LHCN-M2 (cell line): ENCODE data around the gene TOP2A. TPM values are rescaled to one million over a fixed set of nuclear protein-coding genes. Genes with fewer than 3 reads are reported as not detected.

Experiments
- DNase-seq: peaks from one replicate; pipeline ENCODE4 v3.0.0-alpha.2; 2012; ENCODE audit warnings: low read depth
- total RNA-seq: library from RNA; depleted of rRNA; stranded (reverse); fragments of >200 nt; gene quantifications from 2 replicates; pipeline ENCODE4 v1.2.3, GENCODE V29; 2014

Gene TOP2A
- total RNA-seq, 1 experiment from 2014 or later: 349 TPM

- no peak for DNase-seq
Observed at GRCh38 chr17:40361063-40361924, 56.4 kb downstream of the TOP2A start.

GRCh38 chr17:40360091-40360490 lies 57.6 kb downstream of the TOP2A start:
- no peak for DNase-seq

GRCh38 chr17:40358323-40359038 lies 59.2 kb downstream of the TOP2A start:
- peak; percentile 74 for DNase-seq

- DNase-seq: no peak
Observed at GRCh38 chr17:40356990-40357881, 60.5 kb downstream of the TOP2A start.

DNA sequence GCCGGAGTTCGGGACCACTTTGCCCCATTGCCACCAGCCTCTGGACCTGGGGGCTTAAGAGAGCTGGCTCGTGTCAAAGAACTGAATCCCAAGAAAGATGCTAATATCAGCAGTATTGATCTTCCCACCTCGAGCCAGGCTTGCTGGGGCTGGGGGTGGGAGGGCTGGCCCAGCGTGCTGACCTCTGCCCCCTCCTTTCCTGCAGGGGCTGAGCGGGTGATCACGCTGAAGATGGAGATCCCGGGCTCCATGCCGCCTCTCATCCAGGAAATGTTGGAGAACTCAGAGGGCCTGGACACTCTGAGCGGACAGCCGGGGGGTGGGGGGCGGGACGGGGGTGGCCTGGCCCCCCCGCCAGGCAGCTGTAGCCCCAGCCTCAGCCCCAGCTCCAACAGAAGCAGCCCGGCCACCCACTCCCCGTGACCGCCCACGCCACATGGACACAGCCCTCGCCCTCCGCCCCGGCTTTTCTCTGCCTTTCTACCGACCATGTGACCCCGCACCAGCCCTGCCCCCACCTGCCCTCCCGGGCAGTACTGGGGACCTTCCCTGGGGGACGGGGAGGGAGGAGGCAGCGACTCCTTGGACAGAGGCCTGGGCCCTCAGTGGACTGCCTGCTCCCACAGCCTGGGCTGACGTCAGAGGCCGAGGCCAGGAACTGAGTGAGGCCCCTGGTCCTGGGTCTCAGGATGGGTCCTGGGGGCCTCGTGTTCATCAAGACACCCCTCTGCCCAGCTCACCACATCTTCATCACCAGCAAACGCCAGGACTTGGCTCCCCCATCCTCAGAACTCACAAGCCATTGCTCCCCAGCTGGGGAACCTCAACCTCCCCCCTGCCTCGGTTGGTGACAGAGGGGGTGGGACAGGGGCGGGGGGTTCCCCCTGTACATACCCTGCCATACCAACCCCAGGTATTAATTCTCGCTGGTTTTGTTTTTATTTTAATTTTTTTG lies 61.6 kb downstream of the TOP2A start:
- no peak for DNase-seq

- peak; percentile 40 for DNase-seq
Observed at GRCh38 chr17:40355123-40355803, 62.4 kb downstream of the TOP2A start.

DNA sequence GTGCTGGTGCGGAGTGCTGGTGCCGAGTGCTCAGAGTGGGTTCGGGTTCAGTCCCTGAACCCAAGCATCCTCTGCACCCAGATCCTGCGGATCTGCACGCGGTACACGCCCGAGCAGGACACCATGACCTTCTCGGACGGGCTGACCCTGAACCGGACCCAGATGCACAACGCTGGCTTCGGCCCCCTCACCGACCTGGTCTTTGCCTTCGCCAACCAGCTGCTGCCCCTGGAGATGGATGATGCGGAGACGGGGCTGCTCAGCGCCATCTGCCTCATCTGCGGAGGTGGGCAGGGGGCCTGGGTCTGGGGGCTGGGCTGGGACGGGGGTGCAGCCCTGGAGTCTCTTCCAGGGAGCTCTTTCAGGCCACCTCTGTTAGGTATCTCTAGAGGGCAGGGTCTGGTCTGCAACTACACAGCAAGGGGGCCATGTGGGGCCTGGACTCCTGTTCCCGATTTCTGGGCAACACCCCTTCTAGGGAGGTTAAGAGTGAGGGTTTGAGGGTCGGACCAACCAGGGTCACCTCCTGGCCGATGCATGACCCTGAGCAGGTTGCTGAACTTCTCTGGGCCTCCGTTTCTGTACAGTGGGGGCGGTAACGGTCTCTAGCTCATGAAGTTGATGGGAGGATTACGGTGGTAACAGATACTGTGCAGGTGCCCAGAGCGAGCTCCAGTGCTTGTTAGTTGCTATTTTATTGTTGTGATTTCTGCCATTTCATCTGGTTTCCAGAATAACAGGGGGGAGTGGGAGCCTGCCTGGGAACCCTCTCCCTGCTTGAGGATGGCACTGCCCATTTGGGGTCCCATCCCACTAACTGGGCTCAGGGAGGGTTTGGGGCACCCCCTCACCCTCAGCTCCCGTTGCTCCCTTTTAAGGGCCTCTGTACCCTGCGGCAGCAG lies 63.2 kb downstream of the TOP2A start:
- DNase-seq: no peak

DNA sequence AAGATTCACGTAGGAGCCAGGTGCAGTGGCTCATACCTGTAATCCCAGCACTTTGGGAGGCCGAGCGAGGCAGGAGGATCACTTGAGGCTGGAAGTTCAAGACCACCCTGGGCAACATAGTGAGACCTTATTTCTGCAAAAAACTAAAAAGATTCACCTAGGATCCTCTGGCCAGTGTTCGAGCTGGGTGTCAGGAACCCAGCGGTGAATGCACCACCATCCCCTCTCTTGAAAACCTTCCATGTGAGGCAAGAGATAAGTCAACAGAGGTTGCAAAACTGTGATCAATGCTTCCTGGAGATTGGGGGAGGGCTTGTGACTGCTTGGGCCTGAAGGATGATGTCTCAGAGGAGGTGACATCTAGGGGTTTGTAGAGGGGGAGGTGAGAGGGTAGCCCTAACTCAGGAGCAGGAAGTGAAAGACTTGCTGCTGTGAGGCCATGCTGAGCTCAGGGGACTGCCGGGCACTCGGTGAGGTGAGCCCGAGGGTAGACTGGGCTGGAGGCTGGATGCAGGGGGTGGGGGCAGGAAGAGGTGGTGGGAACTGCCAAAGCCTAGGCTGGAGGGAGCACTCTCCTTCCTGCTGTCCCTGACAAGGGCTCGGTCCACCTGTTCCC lies 64.8 kb downstream of the TOP2A start:
- DNase-seq: no peak

DNA sequence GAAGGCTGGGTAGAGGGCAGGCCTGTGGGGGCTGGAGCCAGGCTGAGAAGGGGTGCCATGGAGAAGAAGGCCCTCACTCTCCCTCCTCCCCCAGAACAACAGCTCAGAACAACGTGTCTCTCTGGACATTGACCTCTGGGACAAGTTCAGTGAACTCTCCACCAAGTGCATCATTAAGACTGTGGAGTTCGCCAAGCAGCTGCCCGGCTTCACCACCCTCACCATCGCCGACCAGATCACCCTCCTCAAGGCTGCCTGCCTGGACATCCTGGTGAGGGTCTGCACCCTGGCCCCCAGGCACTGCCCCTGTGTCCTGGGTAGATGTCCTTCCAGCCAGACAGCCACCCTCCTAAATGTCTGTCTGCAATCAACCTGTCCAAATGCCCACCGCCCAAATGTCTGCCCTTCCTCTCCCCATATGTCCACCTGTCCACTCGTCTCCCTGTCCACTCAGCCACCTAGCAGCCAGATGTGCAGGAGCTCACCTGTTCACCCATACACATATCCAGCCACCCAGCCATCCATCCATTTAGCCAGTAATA lies 65.4 kb downstream of the TOP2A start:
- DNase-seq: no peak

GRCh38 chr17:40351359-40352236 lies 66.1 kb downstream of the TOP2A start:
- DNase-seq: peak; percentile 37

DNA sequence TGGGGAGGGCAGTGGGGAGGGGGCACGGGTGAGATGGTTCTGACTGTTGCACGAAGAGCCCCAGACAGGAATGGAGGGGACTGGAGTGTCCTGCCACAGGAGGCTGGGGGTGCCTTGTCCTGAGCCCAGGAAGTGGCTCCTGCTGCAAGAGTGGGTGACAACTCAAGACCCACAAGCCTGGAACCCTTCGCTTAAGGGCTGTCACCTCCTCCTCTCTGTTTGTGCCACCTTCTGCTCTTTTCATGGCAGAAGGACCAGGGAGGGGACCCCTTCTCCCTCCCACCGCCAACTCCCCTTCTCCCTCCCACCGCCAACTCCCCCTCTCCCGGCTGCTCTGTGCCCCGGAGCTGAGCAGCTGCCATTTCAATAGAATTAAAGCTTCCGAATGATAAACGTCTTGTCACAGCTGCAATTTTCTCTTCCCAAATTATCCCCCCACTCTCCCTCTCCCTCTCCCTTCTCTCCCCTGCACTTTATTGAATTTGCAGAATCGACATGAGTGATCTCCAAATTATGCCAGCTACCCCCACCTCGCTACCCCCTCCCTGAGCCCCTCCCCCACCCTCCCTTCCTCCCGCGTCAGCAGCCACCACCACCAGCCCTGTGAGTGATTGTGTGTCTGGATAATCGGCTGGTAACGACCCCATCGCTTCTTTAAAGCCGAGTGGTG lies 66.9 kb downstream of the TOP2A start:
- DNase-seq: no peak

DNA sequence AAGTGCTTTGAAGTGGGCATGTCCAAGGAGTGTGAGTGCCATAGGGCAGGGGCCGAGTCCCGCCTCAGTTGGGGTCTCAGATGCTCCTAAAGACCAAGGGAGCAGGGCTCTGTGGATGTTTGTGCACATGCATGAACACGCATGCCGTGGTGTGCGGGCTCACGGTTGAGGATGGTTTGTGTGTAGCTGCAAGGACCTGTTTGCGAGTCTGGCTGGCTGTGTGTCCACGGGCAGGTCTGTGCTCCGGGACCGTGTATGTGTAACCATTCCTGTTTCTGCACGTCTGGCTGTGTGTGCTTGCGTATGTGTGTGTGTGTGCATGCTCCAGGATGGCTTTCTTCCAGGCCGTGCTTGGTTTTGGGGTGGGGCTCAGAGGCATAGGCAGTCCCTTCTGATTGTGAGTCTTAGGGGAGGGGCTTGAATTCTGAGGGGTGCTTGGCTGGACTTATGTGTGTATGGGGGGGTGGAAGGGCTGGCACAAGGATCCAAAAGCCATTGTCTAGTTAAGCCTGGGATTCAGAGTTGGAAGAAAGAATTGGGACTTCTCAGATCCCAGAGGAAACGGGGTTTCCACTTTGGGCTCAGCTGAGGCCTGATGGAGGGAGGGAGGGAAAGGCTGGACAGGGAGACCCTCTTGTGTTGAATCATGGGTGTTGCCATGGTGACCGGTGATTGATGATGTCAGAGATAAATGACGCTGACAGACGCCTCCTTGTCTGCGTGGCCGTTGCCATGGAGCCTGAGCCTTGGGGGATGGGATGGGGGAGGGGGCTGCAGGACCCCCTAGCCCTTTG lies 67.6 kb downstream of the TOP2A start:
- peak; percentile 32 for DNase-seq

DNA sequence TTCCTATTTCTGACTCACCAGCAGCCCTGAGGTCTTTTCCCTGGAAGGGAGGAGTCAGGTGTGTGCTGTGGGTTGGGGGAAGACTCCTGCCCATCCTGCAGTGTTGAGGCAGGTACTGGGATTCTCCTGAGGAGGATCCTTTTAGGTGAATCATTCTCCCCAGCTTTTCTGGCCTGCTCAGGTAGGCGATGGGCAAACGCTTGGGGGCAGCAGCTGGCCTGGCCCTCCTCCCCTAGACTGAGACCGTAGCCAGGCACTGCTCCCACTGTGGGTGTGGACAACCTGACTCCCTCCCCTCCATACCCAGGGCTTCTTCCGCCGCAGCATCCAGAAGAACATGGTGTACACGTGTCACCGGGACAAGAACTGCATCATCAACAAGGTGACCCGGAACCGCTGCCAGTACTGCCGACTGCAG lies 68.2 kb downstream of the TOP2A start:
- no peak for DNase-seq

- no peak for DNase-seq
Observed at GRCh38 chr17:40348562-40349476, 68.9 kb downstream of the TOP2A start.

GRCh38 chr17:40348136-40348504 lies 69.6 kb downstream of the TOP2A start:
- DNase-seq: no peak
